Neural crest cell (in vitro differentiated cells): ENCODE data around the gene COL11A2. TPM values are rescaled to one million over a fixed set of nuclear protein-coding genes. Genes with fewer than 3 reads are reported as not detected.

Source experiments
- DNase-seq: peaks from one replicate; pipeline ENCODE4 v3.0.0; 2021; ENCODE audit warnings: low read depth, mixed read lengths, low spot score
- H3K27ac Mint-ChIP-seq: one replicate; pipeline ENCODE4 v1.8.0; 2021; ENCODE audit warnings: mild to moderate bottlenecking, mixed read lengths; ENCODE audit not compliant: unreplicated experiment
- H3K27me3 Mint-ChIP-seq: 2 replicates; pipeline ENCODE4 v1.8.0; 2021; ENCODE audit warnings: low read depth, mild to moderate bottlenecking, mixed read lengths
- H3K36me3 Mint-ChIP-seq: 2 replicates; pipeline ENCODE4 v1.8.0; 2021; ENCODE audit warnings: low read depth, mild to moderate bottlenecking, mixed read lengths
- H3K4me1 Mint-ChIP-seq: 2 replicates; pipeline ENCODE4 v1.8.0; 2021; ENCODE audit warnings: mixed read lengths
- H3K4me3 Mint-ChIP-seq: one replicate; pipeline ENCODE4 v1.8.0; 2021; ENCODE audit warnings: mild to moderate bottlenecking, mixed read lengths
- H3K9me3 Mint-ChIP-seq: 2 replicates; pipeline ENCODE4 v1.8.0; 2021; ENCODE audit warnings: mixed read lengths
- CTCF ChIP-seq: fragments of 200-600 bp; sonication (generic); conservative IDR thresholded peaks from 2 replicates; pipeline ENCODE4 v1.5.0; 2021; ENCODE audit warnings: antibody characterized with exemption, mild to moderate bottlenecking
- total RNA-seq: library from RNA; stranded (reverse); gene quantifications from 2 replicates; pipeline ENCODE4 v1.2.1, GENCODE V29; 2021

Gene COL11A2
- total RNA-seq, 1 donor from 2014 or later, result 4.2 TPM

DNA sequence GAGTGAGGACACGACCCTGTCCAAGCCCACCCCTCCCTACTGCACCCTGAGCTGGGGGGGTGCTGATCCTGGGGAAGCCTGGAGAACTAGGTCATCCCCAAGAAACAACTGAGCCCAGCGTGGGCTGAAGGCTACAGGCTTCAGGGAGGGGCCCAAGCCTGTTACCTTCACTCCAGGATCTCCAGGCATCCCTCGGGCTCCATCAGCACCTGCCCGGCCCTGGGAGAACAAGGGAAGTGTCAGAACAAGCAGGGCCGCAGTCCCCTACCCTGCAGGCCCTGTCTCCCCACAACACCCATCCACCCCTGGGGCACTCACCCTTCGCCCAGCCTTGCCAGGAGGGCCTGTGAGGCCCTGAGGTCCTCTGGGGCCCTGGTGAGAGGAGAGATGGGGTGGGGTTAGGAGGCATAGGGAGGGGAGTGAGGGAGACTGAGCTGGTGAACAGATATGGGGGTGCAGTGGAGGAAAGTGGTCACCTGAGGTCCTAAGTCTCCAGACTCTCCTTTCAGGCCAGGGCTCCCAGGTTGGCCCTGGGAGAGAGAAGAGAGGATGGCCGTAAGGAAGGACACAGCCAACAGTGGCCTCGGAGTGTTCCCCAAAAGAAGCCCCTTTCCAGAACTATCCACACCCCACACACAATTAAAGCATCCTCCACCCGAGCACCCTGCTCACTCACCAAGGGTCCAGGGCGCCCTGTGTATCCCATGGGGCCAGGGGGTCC, 13.4 kb downstream of the COL11A2 start:
- no peak overlapping the region for H3K4me3 Mint-ChIP-seq
- peaks cover 4% of the 10 kb centered on the region for H3K9me3 Mint-ChIP-seq
- H3K36me3 Mint-ChIP-seq, result no peaks in the 10 kb centered on the region
- no peak for DNase-seq
- no peak overlapping the region for H3K27ac Mint-ChIP-seq
- no peaks in the 10 kb centered on the region for H3K27me3 Mint-ChIP-seq
- no peak for TF ChIP-seq CTCF
- H3K4me1 Mint-ChIP-seq, result peaks cover 5% of the 10 kb centered on the region

DNA sequence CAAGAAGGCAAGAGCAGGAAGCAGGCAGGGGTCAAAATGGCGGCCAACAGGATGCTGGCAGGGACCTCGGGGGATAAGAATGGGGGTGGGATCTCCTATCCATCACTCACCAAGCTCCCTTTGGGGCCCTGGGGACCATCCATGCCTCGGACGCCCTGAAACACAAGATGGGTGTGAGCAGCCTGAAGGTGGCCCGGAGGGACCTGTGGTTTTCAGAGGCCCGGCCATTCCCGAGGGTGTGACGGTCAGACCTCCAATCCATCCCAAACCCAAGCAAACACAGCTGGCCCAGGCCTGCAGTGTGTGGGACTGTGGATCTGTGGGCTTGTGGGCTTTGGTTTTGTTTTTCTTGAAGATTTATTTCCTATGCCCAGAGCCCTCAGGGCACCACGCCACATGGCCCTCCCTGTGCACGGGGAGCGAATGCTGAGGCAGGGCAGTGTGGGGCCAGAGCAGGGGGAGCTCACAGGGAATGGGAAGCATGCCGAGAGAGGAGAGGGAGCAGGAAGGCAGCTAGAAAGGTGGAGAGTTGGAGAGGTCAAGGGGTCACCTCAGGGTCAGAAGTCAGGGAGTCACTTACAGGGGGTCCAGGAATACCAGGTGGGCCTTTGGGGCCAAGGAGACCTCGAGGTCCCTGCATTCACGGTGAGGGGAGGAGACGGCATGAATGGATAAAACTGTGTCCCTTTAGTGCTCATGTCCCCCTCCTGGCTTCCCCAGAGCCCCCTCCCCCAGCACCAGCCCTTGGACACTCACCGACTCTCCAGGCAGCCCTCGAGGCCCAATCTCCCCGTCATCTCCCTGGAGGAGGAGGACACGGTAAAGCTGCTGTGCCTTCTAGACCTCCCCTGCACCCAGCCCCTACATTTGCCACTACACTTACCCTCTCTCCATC, 14.5 kb downstream of the COL11A2 start:
- Mint-ChIP-seq H3K4me1 (no peaks in the 10 kb centered on the region), H3K27ac (no peak overlapping the region), H3K27me3 (no peaks in the 10 kb centered on the region), H3K4me3 (no peak overlapping the region), H3K9me3 (no peaks in the 10 kb centered on the region), H3K36me3 (no peaks in the 10 kb centered on the region)
- TF ChIP-seq CTCF, result no peak
- no peak for DNase-seq

GRCh38 chr6:33176906-33177305, 15.4 kb downstream of the COL11A2 start:
- no peak for TF ChIP-seq CTCF
- no peaks in the 10 kb centered on the region for H3K36me3 Mint-ChIP-seq
- no peak overlapping the region for H3K27ac Mint-ChIP-seq
- no peaks in the 10 kb centered on the region for H3K9me3 Mint-ChIP-seq
- no peak overlapping the region for H3K4me3 Mint-ChIP-seq
- DNase-seq, result no peak
- H3K27me3 Mint-ChIP-seq, result no peaks in the 10 kb centered on the region
- H3K4me1 Mint-ChIP-seq, result no peaks in the 10 kb centered on the region

- no peaks in the 10 kb centered on the region for H3K36me3 Mint-ChIP-seq
- no peak for TF ChIP-seq CTCF
- H3K4me3 Mint-ChIP-seq, result no peak overlapping the region
- H3K27ac Mint-ChIP-seq, result no peak overlapping the region
- H3K9me3 Mint-ChIP-seq, result no peaks in the 10 kb centered on the region
- H3K27me3 Mint-ChIP-seq, result no peaks in the 10 kb centered on the region
- DNase-seq, result no peak
- H3K4me1 Mint-ChIP-seq, result no peaks in the 10 kb centered on the region
These were observed 16.7 kb downstream of the COL11A2 start for GRCh38 chr6:33175436-33176069.

GRCh38 chr6:33174784-33175183, 17.5 kb downstream of the COL11A2 start:
- no peak overlapping the region for H3K4me3 Mint-ChIP-seq
- no peaks in the 10 kb centered on the region for H3K4me1 Mint-ChIP-seq
- H3K9me3 Mint-ChIP-seq, result no peaks in the 10 kb centered on the region
- no peaks in the 10 kb centered on the region for H3K27me3 Mint-ChIP-seq
- TF ChIP-seq CTCF, result no peak
- no peaks in the 10 kb centered on the region for H3K36me3 Mint-ChIP-seq
- H3K27ac Mint-ChIP-seq, result no peak overlapping the region
- DNase-seq, result no peak
